DOHH2 (cell line): ENCODE results near the gene CATSPERD.

ENCODE experiments used
- EZH2phosphoT487 ChIP-seq: fragments of 200-600 bp; sonication (generic); IDR thresholded peaks from 2 replicates; pipeline ENCODE4 v1.6.1; 2017; ENCODE audit warnings: borderline replicate concordance, mild to moderate bottlenecking, antibody characterized with exemption, low read length, moderate library complexity, mixed read lengths
- TF ChIP-seq, protein P1 (sequence below): fragments of 200-600 bp; sonication (generic); IDR thresholded peaks from one replicate; pipeline ENCODE4 v1.5.1; 2014; ENCODE audit warnings: antibody characterized with exemption, mild to moderate bottlenecking, low read depth, low read length; ENCODE audit not compliant: poor library complexity, severe bottlenecking

DNA sequence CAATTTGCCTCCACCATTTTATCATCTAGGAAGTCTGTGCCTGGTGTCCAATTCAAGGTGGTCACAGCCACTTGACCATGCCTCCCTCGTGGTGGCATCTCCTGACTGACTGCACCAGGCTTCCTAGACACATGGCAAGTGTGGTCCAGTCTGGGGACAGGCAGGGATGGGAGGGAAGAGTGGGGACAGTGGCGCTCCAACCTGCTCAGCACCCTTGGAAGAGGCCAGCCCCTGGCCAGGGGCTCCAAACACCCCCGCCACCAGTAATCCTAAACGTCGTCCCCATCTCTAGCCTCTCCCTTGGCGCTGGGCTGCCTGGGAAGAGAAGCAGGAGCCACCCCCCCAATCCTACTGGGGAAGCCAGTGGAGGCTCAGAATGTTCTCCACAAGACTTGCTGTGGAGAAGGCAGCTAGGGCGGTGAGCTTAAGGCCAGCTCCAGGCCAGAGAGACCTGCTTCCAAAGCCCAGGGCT lies 27.7 kb upstream of the CATSPERD start:
- TF ChIP-seq, protein P1, sequence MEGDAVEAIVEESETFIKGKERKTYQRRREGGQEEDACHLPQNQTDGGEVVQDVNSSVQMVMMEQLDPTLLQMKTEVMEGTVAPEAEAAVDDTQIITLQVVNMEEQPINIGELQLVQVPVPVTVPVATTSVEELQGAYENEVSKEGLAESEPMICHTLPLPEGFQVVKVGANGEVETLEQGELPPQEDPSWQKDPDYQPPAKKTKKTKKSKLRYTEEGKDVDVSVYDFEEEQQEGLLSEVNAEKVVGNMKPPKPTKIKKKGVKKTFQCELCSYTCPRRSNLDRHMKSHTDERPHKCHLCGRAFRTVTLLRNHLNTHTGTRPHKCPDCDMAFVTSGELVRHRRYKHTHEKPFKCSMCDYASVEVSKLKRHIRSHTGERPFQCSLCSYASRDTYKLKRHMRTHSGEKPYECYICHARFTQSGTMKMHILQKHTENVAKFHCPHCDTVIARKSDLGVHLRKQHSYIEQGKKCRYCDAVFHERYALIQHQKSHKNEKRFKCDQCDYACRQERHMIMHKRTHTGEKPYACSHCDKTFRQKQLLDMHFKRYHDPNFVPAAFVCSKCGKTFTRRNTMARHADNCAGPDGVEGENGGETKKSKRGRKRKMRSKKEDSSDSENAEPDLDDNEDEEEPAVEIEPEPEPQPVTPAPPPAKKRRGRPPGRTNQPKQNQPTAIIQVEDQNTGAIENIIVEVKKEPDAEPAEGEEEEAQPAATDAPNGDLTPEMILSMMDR = no peak
- TF ChIP-seq EZH2phosphoT487 = no peak
